Measurements from ENCODE around the gene COG2. TPM values are rescaled to one million over a fixed set of nuclear protein-coding genes. Genes with fewer than 3 reads are reported as not detected.
"Not testable (repeated sequence)": the region's sequence is repeated elsewhere in the genome, so short reads cannot be mapped to it uniquely, and the experiment has no call there.

COG2 gene
- total and polyA plus RNA-seq, 5 donors from 2014 or later, result 24.4 to 38.9 (median 34.1) TPM

DNA sequence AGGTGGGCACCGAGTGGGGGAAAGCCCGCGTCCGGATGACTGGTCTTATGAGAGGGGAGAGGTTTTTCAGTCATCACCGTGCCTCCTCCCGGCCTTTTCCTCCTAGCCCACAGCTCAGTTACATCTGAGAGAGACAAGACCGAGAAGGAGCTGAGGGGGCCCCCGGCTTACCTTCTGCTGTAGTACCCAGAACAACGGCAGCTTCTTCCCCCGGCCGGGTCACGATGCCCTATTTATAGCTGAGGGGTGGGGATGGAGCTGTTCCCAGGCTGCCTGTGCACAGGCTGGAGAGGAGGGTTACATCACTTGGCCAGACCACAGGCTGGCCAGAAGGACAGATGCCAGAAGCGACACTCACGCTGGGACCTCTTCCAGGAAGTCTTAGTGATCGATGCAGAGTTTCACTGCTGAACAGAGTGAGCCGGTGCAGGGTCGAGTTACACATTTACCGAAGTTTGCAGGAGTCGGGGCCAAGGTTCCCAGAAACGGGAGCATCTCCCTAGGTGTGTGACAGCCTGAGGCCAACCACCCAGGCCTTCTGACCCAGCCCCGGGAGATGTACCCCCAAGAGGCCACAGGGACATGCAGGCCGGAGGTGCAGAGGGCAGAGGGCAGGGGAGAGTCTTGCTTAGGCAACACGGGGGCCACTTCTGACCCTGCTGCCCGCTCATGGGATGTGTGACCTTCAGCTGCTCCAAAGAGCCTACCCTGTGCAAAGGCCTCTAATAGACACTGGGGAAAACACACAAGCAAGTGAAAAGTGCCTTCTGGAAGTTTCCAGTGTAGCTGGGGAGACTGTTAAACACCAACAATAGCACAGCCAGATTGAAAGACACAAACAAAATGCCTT, 71.9 kb downstream of the COG2 start, which contains the start of gene AGT:
TSS of gene AGT (minus strand) at position 208 of the 850 bp plus-strand sequence. CDS start 3,299 bp downstream, outside the sequence.
- H3K27me3 Mint-ChIP-seq, result peaks cover 12% of the 10 kb centered on the region
- no peak within 1 kb of the TSS for H3K4me3 ChIP-seq (ENCODE audit: low read depth, low read length)
- H3K36me3 ChIP-seq (ENCODE audit: control insufficient read depth, insufficient read depth, low read length), result no peaks in the 10 kb centered on the region
- H3K9me3 Mint-ChIP-seq, result peaks cover 0 to 7% (median 3%) of the 10 kb centered on the region in 7 donors
- no peak for ATAC-seq (ENCODE audit: low read depth in 2 of 2)
- no peak for DNase-seq
- H3K4me3 Mint-ChIP-seq, result no peak within 1 kb of the TSS
- H3K4me1 ChIP-seq (ENCODE audit: control insufficient read depth, insufficient read depth, low read length, poor library complexity, severe bottlenecking), result no peaks in the 10 kb centered on the region
- no peaks in the 10 kb centered on the region for H3K9me3 ChIP-seq (ENCODE audit: control insufficient read depth in 2 of 2, low read length in 2 of 2)
- peaks cover 6% of the 10 kb centered on the region for H3K27me3 ChIP-seq (ENCODE audit: control insufficient read depth, insufficient read depth, low read length)
- no peaks in the 10 kb centered on the region for H3K36me3 Mint-ChIP-seq
- no peaks in the 10 kb centered on the region for H3K4me1 Mint-ChIP-seq
- H3K27ac ChIP-seq (ENCODE audit: insufficient read depth, low read length, poor library complexity, severe bottlenecking), result no peak within 1 kb of the TSS
- no peak within 1 kb of the TSS for H3K27ac Mint-ChIP-seq

DNA sequence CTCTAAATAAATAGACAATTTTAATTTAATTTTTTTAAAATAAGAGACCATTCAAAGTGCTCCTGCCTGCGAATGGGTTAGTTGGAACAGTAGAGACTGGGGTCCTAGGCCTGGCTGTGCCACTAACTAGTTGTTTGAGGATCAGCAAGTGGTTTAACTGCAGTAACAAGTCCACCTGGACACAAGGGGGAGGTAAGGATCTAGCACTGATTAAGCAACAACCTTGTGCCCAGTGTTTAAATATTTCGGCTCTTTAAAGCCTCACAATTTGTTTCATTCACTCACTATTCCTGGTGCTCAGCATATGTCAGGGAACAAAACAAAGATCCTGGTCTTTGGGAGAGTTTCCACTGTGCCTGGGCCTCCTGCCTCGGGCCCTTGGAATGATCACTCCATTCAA, 73.2 kb downstream of the COG2 start:
- DNase-seq (no peak), ATAC-seq (ENCODE audit: low read depth in 2 of 2) (no peak)
- H3K4me3 ChIP-seq (ENCODE audit: low read depth, low read length), result no peak overlapping the region
- no peaks in the 10 kb centered on the region for H3K4me1 ChIP-seq (ENCODE audit: control insufficient read depth, insufficient read depth, low read length, poor library complexity, severe bottlenecking)
- Mint-ChIP-seq H3K4me1 (no peaks in the 10 kb centered on the region), H3K27ac (no peak overlapping the region), H3K9me3 (peaks cover 0 to 7% (median 3%) of the 10 kb centered on the region in 7 donors), H3K27me3 (peaks cover 12% of the 10 kb centered on the region), H3K4me3 (no peak overlapping the region), H3K36me3 (no peaks in the 10 kb centered on the region)
- H3K36me3 ChIP-seq (ENCODE audit: control insufficient read depth, insufficient read depth, low read length), result no peaks in the 10 kb centered on the region
- H3K27ac ChIP-seq (ENCODE audit: insufficient read depth, low read length, poor library complexity, severe bottlenecking), result no peak overlapping the region
- peaks cover 6% of the 10 kb centered on the region for H3K27me3 ChIP-seq (ENCODE audit: control insufficient read depth, insufficient read depth, low read length)
- no peaks in the 10 kb centered on the region for H3K9me3 ChIP-seq (ENCODE audit: control insufficient read depth in 2 of 2, low read length in 2 of 2)

DNA sequence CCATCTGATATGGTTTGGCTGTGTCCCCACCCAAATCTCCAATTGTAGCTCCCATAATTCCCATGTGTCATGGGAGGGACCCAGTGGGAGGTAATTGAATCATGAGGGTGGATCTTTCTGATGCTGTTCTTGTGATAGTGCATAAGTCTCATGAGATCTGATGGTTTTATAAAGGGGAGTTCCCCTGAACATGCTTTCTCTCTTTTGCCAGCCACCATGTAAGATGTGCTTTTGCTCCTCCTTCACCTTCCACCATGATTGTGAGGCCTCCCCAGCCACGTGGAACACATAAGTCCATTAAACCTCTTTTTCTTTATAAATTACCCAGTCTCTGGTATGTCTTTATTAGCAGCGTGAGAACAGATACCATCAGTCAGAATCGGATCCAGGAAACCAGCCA, 74.2 kb downstream of the COG2 start:
- not testable (repeated sequence) for H3K27ac Mint-ChIP-seq; H3K4me3 Mint-ChIP-seq; H3K36me3 ChIP-seq (ENCODE audit: control insufficient read depth, insufficient read depth, low read length)

DNA sequence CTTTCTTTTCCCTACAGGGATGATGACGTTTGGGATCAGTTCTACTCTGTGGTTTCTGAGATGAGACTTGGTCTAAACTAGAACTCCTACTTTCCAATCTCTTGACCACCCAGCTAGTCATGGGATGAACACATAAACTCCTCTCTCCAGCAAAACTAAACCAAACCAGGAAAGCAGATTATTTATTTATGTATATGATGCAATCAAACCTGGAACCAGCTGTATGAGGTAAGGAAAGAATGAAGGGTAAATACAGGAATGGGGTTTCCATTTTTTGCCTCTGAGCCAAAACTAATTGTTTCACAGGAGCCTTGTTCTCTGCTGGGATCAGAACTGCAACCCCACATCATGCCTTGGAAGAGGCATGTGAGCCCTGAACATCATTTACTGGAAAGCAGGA, 75.0 kb downstream of the COG2 start:
- Histone ChIP-seq H3K4me3 (ENCODE audit: low read depth, low read length) (no peak overlapping the region), H3K27me3 (ENCODE audit: control insufficient read depth, insufficient read depth, low read length) (peaks cover 6% of the 10 kb centered on the region), H3K9me3 (ENCODE audit: control insufficient read depth in 2 of 2, low read length in 2 of 2) (no peaks in the 10 kb centered on the region), H3K36me3 (ENCODE audit: control insufficient read depth, insufficient read depth, low read length) (no peaks in the 10 kb centered on the region), H3K27ac (ENCODE audit: insufficient read depth, low read length, poor library complexity, severe bottlenecking) (no peak overlapping the region), H3K4me1 (ENCODE audit: control insufficient read depth, insufficient read depth, low read length, poor library complexity, severe bottlenecking) (no peaks in the 10 kb centered on the region)
- Mint-ChIP-seq H3K27me3 (peaks cover 12% of the 10 kb centered on the region), H3K27ac (no peak overlapping the region), H3K36me3 (no peaks in the 10 kb centered on the region), H3K4me1 (no peaks in the 10 kb centered on the region), H3K9me3 (peaks cover 0 to 10% (median 4%) of the 10 kb centered on the region in 7 donors), H3K4me3 (no peak overlapping the region)
- ATAC-seq (ENCODE audit: low read depth in 2 of 2) (no peak), DNase-seq (no peak)

More for the DNA sequence above, 74.2 kb downstream of the COG2 start:
- not testable (repeated sequence) for H3K4me3 ChIP-seq (ENCODE audit: low read depth, low read length); H3K9me3 Mint-ChIP-seq; H3K4me1 ChIP-seq (ENCODE audit: control insufficient read depth, insufficient read depth, low read length, poor library complexity, severe bottlenecking); H3K36me3 Mint-ChIP-seq; H3K4me1 Mint-ChIP-seq; H3K9me3 ChIP-seq (ENCODE audit: control insufficient read depth in 2 of 2, low read length in 2 of 2); H3K27ac ChIP-seq (ENCODE audit: insufficient read depth, low read length, poor library complexity, severe bottlenecking); DNase-seq; H3K27me3 ChIP-seq (ENCODE audit: control insufficient read depth, insufficient read depth, low read length); ATAC-seq (ENCODE audit: low read depth in 2 of 2)
- H3K27me3 Mint-ChIP-seq, result peaks cover 12% of the 10 kb centered on the region

DNA sequence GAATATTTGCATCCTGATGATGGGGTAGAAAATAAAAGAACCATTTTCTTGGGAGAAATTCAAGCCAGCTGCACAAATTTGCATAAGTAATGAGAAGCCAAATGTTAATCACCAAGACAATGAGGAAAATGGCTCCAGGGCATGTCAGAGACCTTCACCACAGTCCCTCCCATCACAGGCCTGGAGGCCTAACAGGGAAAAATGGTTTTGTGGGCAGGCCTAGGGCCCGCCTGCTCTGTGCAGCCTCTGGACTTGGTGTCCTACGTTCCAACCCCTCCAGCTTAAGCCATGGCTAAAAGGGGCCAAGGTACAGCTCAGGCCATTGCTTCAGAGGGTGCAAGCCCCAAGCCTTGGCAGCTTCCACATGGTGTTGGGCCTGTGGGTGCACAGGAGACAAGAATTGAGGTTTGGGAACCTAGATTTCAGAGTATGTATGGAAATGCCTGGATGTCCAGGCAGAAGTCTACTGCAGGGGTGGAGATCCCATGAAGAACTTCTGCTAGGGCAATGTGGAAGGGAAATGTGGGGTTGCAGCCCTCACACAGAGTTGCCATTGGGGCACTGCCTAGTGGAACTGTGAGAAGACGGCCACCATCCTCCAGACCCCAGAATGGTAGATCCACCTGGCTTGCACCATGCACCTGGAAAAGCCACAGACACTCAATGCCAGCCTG, 79.7 kb downstream of the COG2 start:
- not testable (repeated sequence) for H3K4me3 Mint-ChIP-seq; H3K36me3 ChIP-seq (ENCODE audit: control insufficient read depth, insufficient read depth, low read length); H3K4me3 ChIP-seq (ENCODE audit: low read depth, low read length); H3K9me3 ChIP-seq (ENCODE audit: control insufficient read depth in 2 of 2, low read length in 2 of 2); H3K27me3 Mint-ChIP-seq; H3K4me1 ChIP-seq (ENCODE audit: control insufficient read depth, insufficient read depth, low read length, poor library complexity, severe bottlenecking); H3K27ac Mint-ChIP-seq; H3K27me3 ChIP-seq (ENCODE audit: control insufficient read depth, insufficient read depth, low read length); H3K36me3 Mint-ChIP-seq; DNase-seq; ATAC-seq (ENCODE audit: low read depth in 2 of 2); H3K27ac ChIP-seq (ENCODE audit: insufficient read depth, low read length, poor library complexity, severe bottlenecking); H3K4me1 Mint-ChIP-seq
- H3K9me3 Mint-ChIP-seq, result peaks cover 0 to 12% (median 3%) of the 10 kb centered on the region in 7 donors

DNA sequence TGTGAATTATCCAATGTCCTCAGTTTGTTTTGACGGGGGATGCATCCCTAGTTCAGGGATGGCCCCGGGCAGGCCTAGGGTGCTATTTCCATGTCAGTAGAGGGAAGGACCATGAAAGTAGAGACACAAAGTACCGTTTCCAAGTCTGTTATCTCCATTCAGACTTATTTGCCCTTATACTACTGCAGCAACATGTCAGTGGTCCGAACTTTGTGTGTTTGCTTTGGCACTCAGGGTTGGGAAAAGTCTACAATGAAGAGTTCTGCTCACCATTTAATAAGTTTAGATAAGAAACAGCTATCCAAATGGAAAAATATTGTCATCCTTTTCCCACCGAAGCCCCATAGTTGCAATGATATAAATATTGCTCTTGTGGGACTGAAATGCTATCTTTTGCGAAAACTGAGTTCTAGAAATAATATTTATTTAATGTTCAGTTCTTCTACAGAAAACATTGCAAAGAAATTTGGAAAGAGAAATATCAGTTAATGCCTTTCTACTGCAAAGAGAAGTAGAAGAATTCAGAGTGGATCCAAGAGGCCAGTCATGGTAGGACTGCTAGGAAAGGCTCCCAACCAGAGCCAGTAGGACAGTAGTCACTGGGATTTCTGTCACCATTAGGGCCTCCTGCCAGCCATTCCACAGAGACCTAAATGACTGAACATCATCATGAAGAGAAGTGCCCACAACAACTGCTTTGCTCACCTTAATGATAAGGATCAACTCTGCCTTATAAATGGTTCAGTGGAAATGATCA, 83.2 kb downstream of the COG2 start:
- H3K36me3 ChIP-seq (ENCODE audit: control insufficient read depth, insufficient read depth, low read length), result no peaks in the 10 kb centered on the region
- no peak overlapping the region for H3K4me3 ChIP-seq (ENCODE audit: low read depth, low read length)
- Mint-ChIP-seq H3K27ac (no peak overlapping the region), H3K9me3 (peaks cover 0 to 12% (median 3%) of the 10 kb centered on the region in 7 donors), H3K27me3 (peaks cover 9% of the 10 kb centered on the region), H3K4me1 (no peaks in the 10 kb centered on the region), H3K4me3 (no peak overlapping the region), H3K36me3 (no peaks in the 10 kb centered on the region)
- H3K27me3 ChIP-seq (ENCODE audit: control insufficient read depth, insufficient read depth, low read length), result peaks cover 2% of the 10 kb centered on the region
- H3K9me3 ChIP-seq (ENCODE audit: control insufficient read depth in 2 of 2, low read length in 2 of 2), result no peaks in the 10 kb centered on the region
- H3K4me1 ChIP-seq (ENCODE audit: control insufficient read depth, insufficient read depth, low read length, poor library complexity, severe bottlenecking), result no peaks in the 10 kb centered on the region
- H3K27ac ChIP-seq (ENCODE audit: insufficient read depth, low read length, poor library complexity, severe bottlenecking), result no peak overlapping the region
- DNase-seq (no peak), ATAC-seq (ENCODE audit: low read depth in 2 of 2) (no peak)

DNA sequence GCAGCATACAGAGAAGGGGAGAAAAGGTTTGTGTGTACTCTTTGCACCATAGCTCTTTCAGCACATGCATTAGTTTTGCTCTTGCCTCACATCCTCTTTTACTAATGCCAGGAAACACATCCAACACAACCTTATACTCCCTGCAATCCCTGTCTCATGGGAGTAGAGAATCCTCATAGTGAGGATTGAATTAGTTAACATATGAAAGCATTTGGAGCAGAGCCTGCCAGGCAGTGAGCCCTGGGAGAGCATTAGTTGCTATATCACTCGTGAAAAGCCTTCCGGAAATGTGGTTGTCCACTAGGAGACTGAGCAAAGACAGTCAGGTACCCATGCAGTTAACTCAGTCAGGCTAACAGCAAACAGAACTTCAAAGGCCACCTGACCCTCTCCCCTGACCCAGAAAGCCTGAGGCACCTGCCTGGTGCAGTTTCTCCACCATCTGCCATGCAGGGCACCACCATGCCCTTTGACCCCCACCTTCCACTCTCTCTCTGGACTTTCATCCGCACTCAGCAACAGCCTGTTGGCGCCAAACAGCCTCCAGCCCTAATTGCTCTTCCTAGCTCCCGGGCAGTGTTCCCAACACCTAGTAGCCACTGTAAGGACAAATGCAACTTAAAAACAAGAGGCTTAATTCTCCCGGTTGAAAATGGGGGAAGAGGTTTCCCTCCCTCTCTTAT, 86.6 kb downstream of the COG2 start:
- Histone ChIP-seq H3K36me3 (ENCODE audit: control insufficient read depth, insufficient read depth, low read length) (no peaks in the 10 kb centered on the region), H3K27ac (ENCODE audit: insufficient read depth, low read length, poor library complexity, severe bottlenecking) (no peak overlapping the region), H3K4me1 (ENCODE audit: control insufficient read depth, insufficient read depth, low read length, poor library complexity, severe bottlenecking) (no peaks in the 10 kb centered on the region), H3K9me3 (ENCODE audit: control insufficient read depth in 2 of 2, low read length in 2 of 2) (no peaks in the 10 kb centered on the region), H3K4me3 (ENCODE audit: low read depth, low read length) (no peak overlapping the region), H3K27me3 (ENCODE audit: control insufficient read depth, insufficient read depth, low read length) (no peaks in the 10 kb centered on the region)
- H3K27me3 Mint-ChIP-seq, result peaks cover 9% of the 10 kb centered on the region
- H3K4me3 Mint-ChIP-seq, result no peak overlapping the region
- no peaks in the 10 kb centered on the region for H3K36me3 Mint-ChIP-seq
- H3K4me1 Mint-ChIP-seq, result no peaks in the 10 kb centered on the region
- no peak for ATAC-seq (ENCODE audit: low read depth in 2 of 2)
- peaks cover 0 to 4% (median 0%) of the 10 kb centered on the region in 7 donors for H3K9me3 Mint-ChIP-seq
- no peak for DNase-seq
- no peak overlapping the region for H3K27ac Mint-ChIP-seq

All from CD4-positive, CD25-positive, alpha-beta regulatory T cell (primary cell).